Subcutaneous adipose tissue (tissue), 4 donors: ENCODE measurements around the gene KLHL36. TPM values are rescaled to one million over a fixed set of nuclear protein-coding genes. Genes with fewer than 3 reads are reported as not detected.

Source experiments
- CTCF ChIP-seq: fragments of 450-650 bp; IDR thresholded peaks from one replicate; pipeline ENCODE4 v1.5.1; 2016; ENCODE audit warnings: low read depth, mild to moderate bottlenecking, control low read depth, antibody characterized with exemption, moderate library complexity
- total RNA-seq, 4 donors: library from RNA; depleted of rRNA; stranded (reverse); fragments of >200 nt; gene quantifications; one replicate each; pipeline ENCODE4 v1.1.0, GENCODE V29; 2016

KLHL36 gene
- total RNA-seq, 4 donors from 2014 or later = 43.4 to 108 (median 68.5) TPM

- no peak for TF ChIP-seq CTCF
Observed at GRCh38 chr16:84667600-84668309, 19.4 kb downstream of the KLHL36 start.

- no peak for TF ChIP-seq CTCF
Observed at GRCh38 chr16:84670063-84670462, 21.8 kb downstream of the KLHL36 start.

GRCh38 chr16:84672276-84673202 lies 24.2 kb downstream of the KLHL36 start:
- no peak for TF ChIP-seq CTCF

GRCh38 chr16:84673203-84673535 lies 24.9 kb downstream of the KLHL36 start:
- TF ChIP-seq CTCF = no peak

GRCh38 chr16:84673561-84673960 lies 25.2 kb downstream of the KLHL36 start:
- no peak for TF ChIP-seq CTCF

- no peak for TF ChIP-seq CTCF
Observed at GRCh38 chr16:84675423-84675822, 27.1 kb downstream of the KLHL36 start.

GRCh38 chr16:84675884-84676283 lies 27.6 kb downstream of the KLHL36 start:
- no peak for TF ChIP-seq CTCF
